Bone marrow (tissue), 2 donors: ENCODE data around the gene TAC4.
A peak's percentile ranks its signal among the peaks of the same experiment; 100 is the strongest.

ENCODE experiments used
- DNase-seq, 2 donors: peaks; one replicate each; lab custom pipeline; 2025; lab: John Stamatoyannopoulos, UW

Gene TAC4

DNA sequence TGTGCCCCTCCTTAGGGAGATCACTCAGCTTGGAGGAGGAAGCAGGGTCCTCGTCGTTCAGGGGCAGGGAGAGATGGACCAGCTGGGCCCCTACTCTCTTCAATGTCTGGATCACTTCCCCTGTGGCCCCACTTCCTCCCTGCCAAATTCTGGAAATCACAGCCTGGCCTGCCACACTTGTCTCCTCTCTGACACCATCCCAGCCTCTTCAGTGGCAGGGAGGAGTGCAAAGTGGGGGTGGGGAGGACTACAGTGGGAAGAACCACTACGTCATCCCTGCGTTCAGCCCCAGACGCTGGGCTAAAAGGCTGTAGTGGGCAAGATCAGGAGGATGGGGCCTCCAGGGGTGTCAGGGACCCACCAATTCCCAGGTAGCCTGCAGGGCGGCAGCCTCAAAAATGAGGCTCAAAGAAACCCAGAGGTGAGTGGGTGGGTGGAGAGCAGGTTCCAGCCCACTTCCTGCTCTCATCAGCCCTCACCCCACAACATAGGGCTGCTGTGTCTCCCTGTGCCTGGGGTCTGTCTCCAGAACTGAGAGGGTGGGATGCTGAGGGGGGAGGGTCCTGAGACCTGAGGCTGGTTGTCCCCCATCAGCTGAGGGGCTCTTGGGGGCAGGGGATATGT lies 25.0 kb upstream of the TAC4 start:
- DNase-seq: no peak

- DNase-seq: no peak
These were observed 23.3 kb upstream of the TAC4 start for GRCh38 chr17:49871211-49871610.

GRCh38 chr17:49870298-49870697 lies 22.4 kb upstream of the TAC4 start:
- no peak for DNase-seq

- no peak for DNase-seq
These were observed 21.1 kb upstream of the TAC4 start for GRCh38 chr17:49869038-49869374.

DNA sequence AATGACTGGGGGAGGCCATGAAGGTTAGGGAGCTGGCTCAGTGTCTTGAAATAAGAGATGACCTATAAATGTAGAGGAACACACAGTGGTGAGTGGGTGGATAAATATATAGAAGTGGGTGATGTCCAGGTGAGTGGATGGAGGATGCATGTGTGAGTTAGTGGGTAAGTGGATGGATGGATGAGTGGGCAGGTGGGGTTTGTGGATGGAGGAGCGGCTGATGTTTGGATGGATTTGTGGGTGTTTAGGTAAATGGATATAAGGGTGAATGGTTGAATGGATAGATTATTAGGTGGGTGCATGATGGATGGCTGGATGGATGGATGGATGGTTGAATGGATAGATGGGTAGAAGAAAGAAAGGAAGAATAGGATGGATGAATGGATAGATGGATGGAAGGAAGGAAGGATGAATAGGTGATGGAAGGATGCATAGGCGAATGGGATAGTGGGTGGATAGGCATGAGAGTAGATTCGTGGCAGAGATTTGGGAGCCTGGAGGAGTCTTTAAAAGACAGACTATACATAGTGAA lies 19.1 kb upstream of the TAC4 start:
- DNase-seq: no peak

DNA sequence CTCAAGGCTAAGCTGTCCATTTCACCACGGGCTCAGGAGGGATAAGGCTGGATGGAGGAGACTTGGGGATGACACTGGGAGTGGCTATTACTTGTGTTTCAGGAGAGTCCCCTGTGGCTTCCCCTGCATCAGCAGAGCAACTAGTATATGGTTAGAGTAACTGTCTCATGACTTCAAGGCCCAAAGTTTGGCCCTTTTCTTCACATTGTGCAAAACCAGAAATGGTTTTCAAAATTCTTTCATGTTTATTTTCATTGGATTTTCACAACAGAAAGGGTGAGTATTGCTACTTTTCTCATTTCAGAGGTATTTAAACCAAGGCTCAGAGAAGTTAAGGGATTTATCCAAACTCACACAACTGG lies 18.1 kb upstream of the TAC4 start:
- no peak for DNase-seq

- no peak for DNase-seq
These were observed 15.0 kb upstream of the TAC4 start for GRCh38 chr17:49862781-49863331.

GRCh38 chr17:49861150-49861884 lies 13.4 kb upstream of the TAC4 start:
- peak; percentile 9 to 39 for DNase-seq

- no peak for DNase-seq
These were observed 12.4 kb upstream of the TAC4 start for GRCh38 chr17:49859991-49860953.

- peak in 1 of 2 donors; percentile 28 for DNase-seq
These were observed 10.9 kb upstream of the TAC4 start for GRCh38 chr17:49858796-49859195.

GRCh38 chr17:49854126-49854525 lies 6.3 kb upstream of the TAC4 start:
- no peak for DNase-seq

GRCh38 chr17:49853470-49854015 lies 5.7 kb upstream of the TAC4 start:
- no peak for DNase-seq

- DNase-seq: peak; percentile 39 to 56
These were observed 3.8 kb upstream of the TAC4 start for GRCh38 chr17:49851387-49852291.

DNA sequence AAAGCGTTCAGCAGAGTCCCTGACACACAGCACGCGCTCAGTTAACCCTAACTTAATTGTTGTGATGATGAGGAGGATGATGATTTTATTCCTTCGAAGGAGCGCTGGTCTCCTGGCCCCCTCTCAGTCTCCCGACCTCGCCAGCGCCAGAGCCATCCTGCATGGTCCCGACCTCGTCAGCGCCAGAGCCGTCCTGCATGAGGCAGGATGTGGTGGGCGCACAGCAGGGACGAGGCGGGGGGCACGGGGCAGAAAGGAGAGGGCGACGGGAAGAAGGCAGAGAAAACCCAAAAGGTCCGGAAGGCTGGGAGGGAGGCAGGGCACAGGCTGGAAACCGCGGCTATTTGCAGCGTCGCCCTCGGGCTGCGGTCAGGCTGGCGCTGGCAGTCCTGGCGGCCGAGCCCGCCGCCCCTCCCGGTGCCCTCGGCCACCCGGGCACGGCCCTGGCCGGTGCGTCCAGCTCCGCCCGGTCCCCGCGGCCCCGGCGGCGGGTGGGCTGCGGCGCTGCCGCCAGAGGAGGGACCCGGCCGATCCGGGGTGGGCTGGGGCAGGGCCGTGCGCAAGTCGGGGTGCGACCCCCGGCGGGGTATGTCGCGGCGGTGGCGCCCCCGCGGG lies 3.0 kb upstream of the TAC4 start:
- DNase-seq: no peak

GRCh38 chr17:49850218-49850610 lies 2.3 kb upstream of the TAC4 start:
- DNase-seq: no peak

GRCh38 chr17:49848739-49849138 lies 870 bp upstream of the TAC4 start:
- no peak for DNase-seq

GRCh38 chr17:49846938-49847712 lies 744 bp downstream of the TAC4 start:
- no peak for DNase-seq

GRCh38 chr17:49845321-49845720 lies 2.5 kb downstream of the TAC4 start:
- no peak for DNase-seq

GRCh38 chr17:49843774-49844350 lies 4.0 kb downstream of the TAC4 start:
- no peak for DNase-seq
